ENCODE measurements around the gene MITF.

MITF gene

GRCh38 chr3:69828817-69829216 is 89.6 kb downstream of the MITF start:
- DNase-seq (ENCODE audit: low read depth, low spot score): no peak
- Histone ChIP-seq H3K9ac (ENCODE audit: insufficient read length) (no peak overlapping the region), H3K4me3 (no peak overlapping the region), H3K27ac (no peak overlapping the region), H3K36me3 (ENCODE audit: insufficient read depth, low read length) (no peaks in the 10 kb centered on the region), H3K9me3 (ENCODE audit: low read depth, low read length) (no peaks in the 10 kb centered on the region)
- TF ChIP-seq EZH2 (IDR thresholded peaks at IDR 0.05) (no peak), POLR2AphosphoS5 (IDR thresholded peaks at IDR 0.05; ENCODE audit: borderline replicate concordance, low read depth, low read length) (no peak), FOXP2 (optimal IDR thresholded peaks at IDR 0.05; ENCODE audit: control extremely low read depth, extremely low read length, insufficient read depth) (no peak)

DNA sequence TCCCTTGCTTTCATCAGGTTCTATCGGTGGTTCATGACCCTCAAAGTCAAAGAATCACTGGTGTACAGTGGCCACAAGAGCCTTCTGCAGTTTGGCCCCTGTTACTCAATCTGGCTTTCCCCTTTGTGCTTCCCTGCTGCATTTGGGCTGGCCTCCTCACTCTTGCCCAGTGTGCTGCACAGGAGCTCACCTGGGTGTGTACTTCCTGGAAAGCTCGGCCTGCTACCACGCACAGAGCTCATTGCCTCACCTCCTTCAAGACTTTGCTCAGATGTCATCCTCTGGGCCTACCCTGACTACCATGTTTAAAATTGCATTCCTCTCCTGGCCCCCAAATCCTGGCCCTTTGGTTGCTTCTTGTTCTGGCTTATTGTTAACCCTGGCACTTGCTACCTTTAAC is 90.9 kb downstream of the MITF start:
- Histone ChIP-seq H3K4me3 (no peak overlapping the region), H3K36me3 (ENCODE audit: insufficient read depth, low read length) (no peaks in the 10 kb centered on the region), H3K27ac (no peak overlapping the region), H3K9ac (ENCODE audit: insufficient read length) (no peak overlapping the region), H3K9me3 (ENCODE audit: low read depth, low read length) (no peaks in the 10 kb centered on the region)
- no peak for DNase-seq (ENCODE audit: low read depth, low spot score)
- TF ChIP-seq EZH2 (IDR thresholded peaks at IDR 0.05) (no peak), POLR2AphosphoS5 (IDR thresholded peaks at IDR 0.05; ENCODE audit: borderline replicate concordance, low read depth, low read length) (no peak), FOXP2 (optimal IDR thresholded peaks at IDR 0.05; ENCODE audit: control extremely low read depth, extremely low read length, insufficient read depth) (no peak)

DNA sequence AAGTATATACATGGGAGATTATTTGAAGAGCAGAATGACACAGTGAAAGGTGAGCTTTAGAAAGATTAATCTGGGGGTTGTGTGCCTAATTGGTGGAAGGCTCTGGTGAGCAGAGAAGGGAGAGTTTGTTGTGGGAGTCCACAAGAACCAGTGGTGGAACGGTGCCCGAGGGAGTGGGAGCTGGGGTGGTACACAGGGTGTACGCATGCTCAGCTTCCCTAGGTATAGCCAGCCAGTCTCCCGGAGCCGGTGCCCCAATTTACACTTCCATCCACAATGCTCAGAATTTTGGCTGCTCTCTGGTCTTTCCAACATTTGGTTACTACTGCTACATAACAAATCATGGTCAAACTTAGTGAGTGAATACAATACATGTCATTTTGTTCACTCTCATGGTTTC is 92.5 kb downstream of the MITF start:
- Histone ChIP-seq H3K27ac (no peak overlapping the region), H3K9me3 (ENCODE audit: low read depth, low read length) (no peaks in the 10 kb centered on the region), H3K9ac (ENCODE audit: insufficient read length) (no peak overlapping the region), H3K4me3 (no peak overlapping the region), H3K36me3 (ENCODE audit: insufficient read depth, low read length) (no peaks in the 10 kb centered on the region)
- DNase-seq (ENCODE audit: low read depth, low spot score): no peak
- TF ChIP-seq POLR2AphosphoS5 (IDR thresholded peaks at IDR 0.05; ENCODE audit: borderline replicate concordance, low read depth, low read length) (no peak), EZH2 (IDR thresholded peaks at IDR 0.05) (no peak), FOXP2 (optimal IDR thresholded peaks at IDR 0.05; ENCODE audit: control extremely low read depth, extremely low read length, insufficient read depth) (no peak)

GRCh38 chr3:69833591-69833990 is 94.3 kb downstream of the MITF start:
- Histone ChIP-seq H3K36me3 (ENCODE audit: insufficient read depth, low read length) (no peaks in the 10 kb centered on the region), H3K4me3 (no peak overlapping the region), H3K27ac (no peak overlapping the region), H3K9me3 (ENCODE audit: low read depth, low read length) (no peaks in the 10 kb centered on the region), H3K9ac (ENCODE audit: insufficient read length) (no peak overlapping the region)
- TF ChIP-seq FOXP2 (optimal IDR thresholded peaks at IDR 0.05; ENCODE audit: control extremely low read depth, extremely low read length, insufficient read depth): no peak
- TF ChIP-seq EZH2 (IDR thresholded peaks at IDR 0.05): no peak
- TF ChIP-seq POLR2AphosphoS5 (IDR thresholded peaks at IDR 0.05; ENCODE audit: borderline replicate concordance, low read depth, low read length): no peak
- no peak for DNase-seq (ENCODE audit: low read depth, low spot score)

DNA sequence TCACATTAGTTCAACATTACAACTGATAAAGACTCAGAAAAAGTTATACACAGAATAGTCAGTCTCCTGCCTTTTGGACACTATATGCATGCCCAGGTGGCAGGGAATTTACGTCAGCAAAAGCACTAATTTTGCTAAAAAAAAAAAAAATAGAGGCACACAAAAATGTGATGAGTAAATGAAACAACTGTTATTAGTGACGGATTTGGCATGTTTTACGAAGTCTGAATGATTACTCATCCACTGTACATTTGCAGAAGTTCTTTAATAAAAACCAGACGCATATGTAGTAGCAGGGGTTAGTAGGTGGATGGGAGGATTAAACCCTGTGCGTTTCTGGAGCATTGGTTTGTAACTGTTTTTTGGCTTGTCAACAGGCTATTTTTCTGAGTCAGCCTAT is 99.0 kb downstream of the MITF start:
- DNase-seq (ENCODE audit: low read depth, low spot score): no peak
- Histone ChIP-seq H3K9ac (ENCODE audit: insufficient read length) (no peak overlapping the region), H3K9me3 (ENCODE audit: low read depth, low read length) (no peaks in the 10 kb centered on the region), H3K27ac (0 out of 2 replicates have a peak overlapping the region, but pooled peaks have one; percentile 19), H3K4me3 (peak overlapping the region; percentile 33; the same call in 1 of the 2 replicates), H3K36me3 (ENCODE audit: insufficient read depth, low read length) (no peaks in the 10 kb centered on the region)
- TF ChIP-seq FOXP2 (optimal IDR thresholded peaks at IDR 0.05; ENCODE audit: control extremely low read depth, extremely low read length, insufficient read depth): no peak
- no peak for TF ChIP-seq POLR2AphosphoS5 (IDR thresholded peaks at IDR 0.05; ENCODE audit: borderline replicate concordance, low read depth, low read length)
- TF ChIP-seq EZH2 (IDR thresholded peaks at IDR 0.05): no peak

- TF ChIP-seq POLR2AphosphoS5 (IDR thresholded peaks at IDR 0.05; ENCODE audit: borderline replicate concordance, low read depth, low read length) (no peak), EZH2 (IDR thresholded peaks at IDR 0.05) (no peak), FOXP2 (optimal IDR thresholded peaks at IDR 0.05; ENCODE audit: control extremely low read depth, extremely low read length, insufficient read depth) (no peak)
- DNase-seq (ENCODE audit: low read depth, low spot score): no peak
- no peaks in the 10 kb centered on the region for H3K9me3 ChIP-seq (ENCODE audit: low read depth, low read length)
- 0 out of 2 replicates have a peak overlapping the region, but pooled peaks have one; percentile 19 for H3K27ac ChIP-seq
- H3K36me3 ChIP-seq (ENCODE audit: insufficient read depth, low read length): no peaks in the 10 kb centered on the region
- peak overlapping the region; percentile 33; the same call in 1 of the 2 replicates for H3K4me3 ChIP-seq
- H3K9ac ChIP-seq (ENCODE audit: insufficient read length): no peak overlapping the region
Measured at GRCh38 chr3:69838696-69839515, 99.6 kb downstream of the MITF start.

DNA sequence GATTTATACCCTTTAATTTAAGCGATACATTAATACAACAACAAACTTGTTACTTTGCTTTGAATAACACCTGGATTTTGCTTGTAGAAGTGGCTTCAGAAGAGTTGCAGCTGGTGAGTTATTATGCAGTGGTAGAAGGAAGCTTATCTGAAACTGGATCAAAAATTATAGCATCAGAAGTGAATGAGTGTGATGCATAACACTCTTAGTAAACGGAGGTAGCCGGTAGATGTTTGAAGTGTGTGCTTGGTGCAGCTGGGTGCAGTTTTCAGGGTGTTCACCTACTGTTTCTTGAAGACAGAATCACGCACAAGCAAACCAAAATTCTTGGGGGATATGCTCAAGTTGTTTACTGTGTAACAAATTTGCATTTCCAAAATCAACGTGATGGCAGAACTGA is 103.1 kb downstream of the MITF start:
- no peaks in the 10 kb centered on the region for H3K9me3 ChIP-seq (ENCODE audit: low read depth, low read length)
- no peak overlapping the region for H3K27ac ChIP-seq
- no peak for DNase-seq (ENCODE audit: low read depth, low spot score)
- no peaks in the 10 kb centered on the region for H3K36me3 ChIP-seq (ENCODE audit: insufficient read depth, low read length)
- H3K4me3 ChIP-seq: no peak overlapping the region
- no peak overlapping the region for H3K9ac ChIP-seq (ENCODE audit: insufficient read length)
- TF ChIP-seq POLR2AphosphoS5 (IDR thresholded peaks at IDR 0.05; ENCODE audit: borderline replicate concordance, low read depth, low read length) (no peak), EZH2 (IDR thresholded peaks at IDR 0.05) (no peak), FOXP2 (optimal IDR thresholded peaks at IDR 0.05; ENCODE audit: control extremely low read depth, extremely low read length, insufficient read depth) (no peak)

- H3K27ac ChIP-seq: no peak overlapping the region
- no peak for TF ChIP-seq EZH2 (IDR thresholded peaks at IDR 0.05)
- TF ChIP-seq POLR2AphosphoS5 (IDR thresholded peaks at IDR 0.05; ENCODE audit: borderline replicate concordance, low read depth, low read length): no peak
- TF ChIP-seq FOXP2 (optimal IDR thresholded peaks at IDR 0.05; ENCODE audit: control extremely low read depth, extremely low read length, insufficient read depth): no peak
- H3K4me3 ChIP-seq: no peak overlapping the region
- no peaks in the 10 kb centered on the region for H3K9me3 ChIP-seq (ENCODE audit: low read depth, low read length)
- no peaks in the 10 kb centered on the region for H3K36me3 ChIP-seq (ENCODE audit: insufficient read depth, low read length)
- no peak for DNase-seq (ENCODE audit: low read depth, low spot score)
- H3K9ac ChIP-seq (ENCODE audit: insufficient read length): no peak overlapping the region
Measured at GRCh38 chr3:69842789-69843188, 103.5 kb downstream of the MITF start.
